ENCODE measurements around the gene ENAH. TPM values are rescaled to one million over a fixed set of nuclear protein-coding genes. Genes with fewer than 3 reads are reported as not detected.

Gene ENAH
- total RNA-seq, 4 donors from 2014 or later: 31.4 to 56.3 (median 45.3) TPM

DNA sequence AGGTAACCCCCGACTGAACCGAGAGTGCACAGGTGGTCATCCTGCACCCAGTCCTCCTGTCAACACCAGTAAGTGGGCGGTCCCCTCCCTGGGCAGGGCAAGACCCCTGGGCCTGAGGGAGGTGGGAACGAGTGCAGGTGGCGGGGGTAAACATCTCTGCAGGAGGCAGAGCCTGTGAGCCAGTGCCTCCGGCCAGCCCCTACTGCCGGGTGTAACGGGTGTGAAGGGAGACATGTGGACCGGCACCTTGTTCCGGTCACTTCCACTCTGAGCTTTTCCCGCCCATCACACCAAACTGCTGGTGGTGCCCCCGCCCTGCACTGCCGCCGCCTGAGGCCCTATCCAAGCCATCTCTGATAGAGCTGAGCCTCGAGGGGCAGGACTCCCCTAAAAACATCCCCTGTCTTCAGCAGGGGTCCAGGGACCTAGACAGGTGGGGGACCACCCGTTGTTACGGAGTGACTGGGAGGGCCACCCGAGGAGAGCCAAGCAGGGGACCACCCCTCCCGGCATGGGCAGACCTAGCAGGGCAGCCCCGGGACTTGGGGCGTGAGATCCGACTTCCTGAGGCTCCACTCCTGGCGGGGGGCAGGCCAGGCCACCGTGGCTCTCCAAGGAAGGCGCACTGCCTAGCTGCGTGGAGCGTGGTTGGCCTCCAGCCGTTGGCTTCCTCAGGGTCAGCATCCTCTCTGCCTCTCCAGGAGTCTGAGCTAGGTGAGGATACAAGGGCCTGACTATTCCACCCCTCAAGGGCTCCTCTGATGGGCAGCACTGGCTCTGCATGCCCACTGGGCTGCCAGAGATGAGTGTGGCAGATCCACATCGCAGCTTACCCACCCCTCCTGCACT lies 181.2 kb downstream of the ENAH start:
- no peaks in the 10 kb centered on the region for H3K36me3 ChIP-seq
- H3K4me1 ChIP-seq: peaks cover 0 to 16% (median 5%) of the 10 kb centered on the region in 4 donors
- 87 to 89% methylated on average over 21 to 29 of the region's 29 CpGs for WGBS, 2 donors
- no peak overlapping the region for H3K27ac ChIP-seq
- H3K27me3 ChIP-seq: no peaks in the 10 kb centered on the region
- H3K9me3 ChIP-seq: no peaks in the 10 kb centered on the region
- TF ChIP-seq POLR2A (IDR thresholded peaks at IDR 0.05) (no peak), EP300 (IDR thresholded peaks at IDR 0.05) (no peak)
- TF ChIP-seq, protein P1, sequence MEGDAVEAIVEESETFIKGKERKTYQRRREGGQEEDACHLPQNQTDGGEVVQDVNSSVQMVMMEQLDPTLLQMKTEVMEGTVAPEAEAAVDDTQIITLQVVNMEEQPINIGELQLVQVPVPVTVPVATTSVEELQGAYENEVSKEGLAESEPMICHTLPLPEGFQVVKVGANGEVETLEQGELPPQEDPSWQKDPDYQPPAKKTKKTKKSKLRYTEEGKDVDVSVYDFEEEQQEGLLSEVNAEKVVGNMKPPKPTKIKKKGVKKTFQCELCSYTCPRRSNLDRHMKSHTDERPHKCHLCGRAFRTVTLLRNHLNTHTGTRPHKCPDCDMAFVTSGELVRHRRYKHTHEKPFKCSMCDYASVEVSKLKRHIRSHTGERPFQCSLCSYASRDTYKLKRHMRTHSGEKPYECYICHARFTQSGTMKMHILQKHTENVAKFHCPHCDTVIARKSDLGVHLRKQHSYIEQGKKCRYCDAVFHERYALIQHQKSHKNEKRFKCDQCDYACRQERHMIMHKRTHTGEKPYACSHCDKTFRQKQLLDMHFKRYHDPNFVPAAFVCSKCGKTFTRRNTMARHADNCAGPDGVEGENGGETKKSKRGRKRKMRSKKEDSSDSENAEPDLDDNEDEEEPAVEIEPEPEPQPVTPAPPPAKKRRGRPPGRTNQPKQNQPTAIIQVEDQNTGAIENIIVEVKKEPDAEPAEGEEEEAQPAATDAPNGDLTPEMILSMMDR (IDR thresholded peaks at IDR 0.05): no peak
- peak in 1 of 2 donors; percentile 6 for DNase-seq (ENCODE audit: low spot score in 2 of 2)
- H3K4me3 ChIP-seq: no peak overlapping the region

DNA sequence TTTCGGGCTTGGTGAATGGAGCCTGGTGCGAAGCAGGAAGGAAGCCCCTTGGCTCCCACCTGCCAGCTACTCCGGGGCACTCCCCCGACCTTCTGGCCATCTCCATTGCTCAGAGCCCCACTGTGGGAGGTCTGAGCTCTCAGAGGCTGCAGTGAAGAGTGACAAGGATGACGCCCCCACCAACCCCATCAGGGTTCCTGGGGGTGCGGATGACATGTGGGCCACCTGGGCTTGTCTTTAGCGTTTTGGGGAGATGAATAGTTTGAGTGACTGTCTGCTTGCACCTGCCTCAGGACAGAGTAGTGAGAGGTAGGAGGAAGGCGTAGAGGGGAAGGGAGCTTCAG lies 181.8 kb downstream of the ENAH start:
- Histone ChIP-seq H3K9me3 (no peaks in the 10 kb centered on the region), H3K36me3 (no peaks in the 10 kb centered on the region), H3K27ac (no peak overlapping the region), H3K27me3 (no peaks in the 10 kb centered on the region), H3K4me3 (no peak overlapping the region), H3K4me1 (peaks cover 0 to 16% (median 5%) of the 10 kb centered on the region in 4 donors)
- TF ChIP-seq, protein P1 (IDR thresholded peaks at IDR 0.05): no peak
- TF ChIP-seq EP300 (IDR thresholded peaks at IDR 0.05): no peak
- no peak for TF ChIP-seq POLR2A (IDR thresholded peaks at IDR 0.05)
- 81 to 84% methylated on average over 8 of the region's 8 CpGs for WGBS, 2 donors
- DNase-seq (ENCODE audit: low spot score in 2 of 2): peak in 1 of 2 donors; percentile 4

DNA sequence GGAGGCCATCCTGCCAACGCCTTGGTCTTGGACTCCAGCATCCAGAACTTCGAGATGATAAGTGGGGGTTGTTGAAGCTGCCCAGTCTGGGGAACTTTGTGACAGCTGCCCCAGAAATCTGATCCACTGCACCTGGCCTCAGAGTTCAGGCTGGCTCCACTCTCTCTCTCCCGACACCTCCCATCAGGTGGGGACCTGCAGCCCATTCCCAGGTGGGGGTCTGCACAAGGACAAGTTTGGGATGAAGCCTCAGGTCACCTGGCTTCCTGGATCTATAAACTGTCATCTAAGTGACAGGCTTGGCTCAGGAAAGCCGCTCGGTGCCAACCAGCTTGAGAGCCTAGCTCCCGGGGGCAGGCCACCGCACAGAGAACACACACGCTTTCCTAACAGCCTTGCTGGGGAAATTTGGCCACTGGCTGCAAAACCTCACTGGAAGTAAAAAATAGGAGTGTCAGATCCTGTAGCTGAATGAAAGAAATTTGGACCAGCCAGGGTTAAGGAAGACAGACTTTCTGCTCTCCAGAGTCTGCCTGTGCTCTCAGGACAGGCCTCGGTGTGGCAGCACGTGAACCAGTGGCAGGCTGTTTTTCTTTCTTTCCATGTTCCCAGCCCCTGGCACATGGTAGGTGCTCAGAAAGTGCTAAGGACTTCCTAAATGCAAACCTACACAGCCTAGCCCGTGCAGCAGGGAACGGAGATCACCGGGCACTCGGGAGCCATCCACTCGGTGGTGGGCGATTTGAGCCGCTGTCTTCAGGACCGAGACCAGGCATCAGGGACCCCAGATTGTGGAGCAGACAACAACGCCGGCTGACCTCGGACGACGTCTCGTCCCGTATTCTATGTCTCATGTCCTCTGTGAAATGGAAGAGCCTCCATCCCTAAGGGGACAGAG lies 182.5 kb downstream of the ENAH start:
- WGBS, 2 donors: 78 to 80% methylated on average over 14 to 25 of the region's 25 CpGs
- no peaks in the 10 kb centered on the region for H3K27me3 ChIP-seq
- DNase-seq (ENCODE audit: low spot score in 2 of 2): peak in 1 of 2 donors; percentile 8
- no peak overlapping the region for H3K27ac ChIP-seq
- TF ChIP-seq, protein P1 (IDR thresholded peaks at IDR 0.05): no peak
- TF ChIP-seq EP300 (IDR thresholded peaks at IDR 0.05) (no peak), POLR2A (IDR thresholded peaks at IDR 0.05) (no peak)
- peaks cover 0 to 16% (median 4%) of the 10 kb centered on the region in 4 donors for H3K4me1 ChIP-seq
- H3K36me3 ChIP-seq: no peaks in the 10 kb centered on the region
- H3K4me3 ChIP-seq: no peak overlapping the region
- no peaks in the 10 kb centered on the region for H3K9me3 ChIP-seq

DNA sequence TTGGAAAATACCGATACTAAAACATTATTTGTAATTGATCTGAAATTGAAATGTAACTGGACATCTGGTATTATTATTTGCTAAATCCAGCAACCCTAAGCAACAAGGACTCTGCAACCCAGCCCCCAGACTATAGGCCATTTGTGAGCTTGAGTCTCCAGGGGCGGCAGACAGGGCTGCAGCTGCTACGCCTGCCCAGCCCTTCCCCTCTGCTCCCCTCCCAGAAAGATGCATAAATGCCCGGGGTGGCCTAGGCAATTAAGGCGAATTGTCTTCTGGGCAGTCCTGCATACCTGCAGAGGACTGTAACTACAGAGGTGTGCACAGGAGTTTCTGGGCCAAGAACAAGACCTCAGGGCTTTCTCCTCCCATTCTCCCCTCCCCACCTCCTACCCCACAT lies 183.9 kb downstream of the ENAH start:
- TF ChIP-seq EP300 (IDR thresholded peaks at IDR 0.05): no peak
- TF ChIP-seq, protein P1 (IDR thresholded peaks at IDR 0.05): no peak
- TF ChIP-seq POLR2A (IDR thresholded peaks at IDR 0.05): no peak
- no peaks in the 10 kb centered on the region for H3K9me3 ChIP-seq
- H3K27me3 ChIP-seq: no peaks in the 10 kb centered on the region
- no peak for DNase-seq (ENCODE audit: low spot score in 2 of 2)
- H3K4me1 ChIP-seq: peaks cover 0 to 6% (median 2%) of the 10 kb centered on the region in 4 donors
- H3K36me3 ChIP-seq: no peaks in the 10 kb centered on the region
- H3K27ac ChIP-seq: no peak overlapping the region
- 79 to 88% methylated on average over 5 of the region's 5 CpGs for WGBS, 2 donors
- no peak overlapping the region for H3K4me3 ChIP-seq
